Bronchial epithelial cell (primary cell): ENCODE measurements around the gene SEBOX. TPM values are rescaled to one million over a fixed set of nuclear protein-coding genes. Genes with fewer than 3 reads are reported as not detected.

ENCODE experiments used
- DNase-seq: peaks from one replicate; pipeline ENCODE4 v3.0.0-alpha.2; 2010; ENCODE audit warnings: low read depth
- FAIRE-seq: peaks from 2 replicates; lab custom pipeline; 2011; peaks lifted over from hg19 to GRCh38; lab: Jason Lieb, UNC
- H3K27me3 ChIP-seq: 2 replicates; pipeline ENCODE4 v1.5.1; 2011; ENCODE audit warnings: low read length; ENCODE audit not compliant: control insufficient read depth, insufficient read depth
- H3K36me3 ChIP-seq: 2 replicates; pipeline ENCODE4 v1.5.1; 2011; ENCODE audit warnings: low read length; ENCODE audit not compliant: control insufficient read depth, insufficient read depth
- H3K4me3 ChIP-seq: 2 replicates; pipeline ENCODE4 v1.5.1; 2011; ENCODE audit warnings: mild to moderate bottlenecking, low read depth, low read length, control low read depth
- CTCF ChIP-seq: IDR thresholded peaks from 2 replicates; pipeline ENCODE4 v1.5.1; 2011; ENCODE audit warnings: mild to moderate bottlenecking, moderate library complexity, low read length, control low read depth, inconsistent platforms; ENCODE audit not compliant: insufficient read depth, severe bottlenecking
- total RNA-seq: library from RNA; depleted of rRNA; stranded (reverse); fragments of >200 nt; gene quantifications from 2 replicates; pipeline ENCODE4 v1.2.1, GENCODE V29; 2014

SEBOX gene
- total RNA-seq, 1 donor from 2014 or later: not detected

GRCh38 chr17:28357061-28357900, 7.7 kb downstream of the SEBOX start, which contains the start of gene POLDIP2:
TSS of gene POLDIP2 (minus strand) at chr17:28357527. CDS start at chr17:28357448, 79 bp downstream.
- Histone ChIP-seq H3K4me3 (peak within 1 kb of the TSS; percentile 93), H3K36me3 (peaks cover 22% of the 10 kb centered on the region), H3K27me3 (no peaks in the 10 kb centered on the region)
- FAIRE-seq: no peak
- peak; percentile 1 for TF ChIP-seq CTCF
- DNase-seq: peak; percentile 82

- no peak for DNase-seq
- H3K36me3 ChIP-seq: peaks cover 33% of the 10 kb centered on the region
- FAIRE-seq: no peak
- H3K4me3 ChIP-seq: no peak overlapping the region
- no peak for TF ChIP-seq CTCF
- H3K27me3 ChIP-seq: no peaks in the 10 kb centered on the region
Observed at GRCh38 chr17:28350271-28350670, 14.7 kb downstream of the SEBOX start.

GRCh38 chr17:28348979-28349378, 16.0 kb downstream of the SEBOX start:
- TF ChIP-seq CTCF: no peak
- H3K36me3 ChIP-seq: peaks cover 31% of the 10 kb centered on the region
- no peaks in the 10 kb centered on the region for H3K27me3 ChIP-seq
- FAIRE-seq (no peak), DNase-seq (no peak)
- no peak overlapping the region for H3K4me3 ChIP-seq

- TF ChIP-seq CTCF: no peak
- Histone ChIP-seq H3K27me3 (no peaks in the 10 kb centered on the region), H3K4me3 (no peak overlapping the region), H3K36me3 (peaks cover 29% of the 10 kb centered on the region)
- FAIRE-seq: peak; percentile 97
- DNase-seq: peak; percentile 92
Observed at GRCh38 chr17:28347261-28347891, 17.6 kb downstream of the SEBOX start.

GRCh38 chr17:28346746-28347246, 18.2 kb downstream of the SEBOX start:
- no peak for FAIRE-seq
- TF ChIP-seq CTCF: no peak
- Histone ChIP-seq H3K36me3 (peaks cover 32% of the 10 kb centered on the region), H3K4me3 (no peak overlapping the region), H3K27me3 (no peaks in the 10 kb centered on the region)
- DNase-seq: no peak
